Astrocyte (in vitro differentiated cells and primary cell): ENCODE results near the gene FKBP10. TPM values are rescaled to one million over a fixed set of nuclear protein-coding genes. Genes with fewer than 3 reads are reported as not detected.

Experiments used
- DNase-seq: peaks from one replicate; pipeline ENCODE4 v3.0.0-alpha.2; 2010; ENCODE audit warnings: low read depth
- FAIRE-seq: peaks from 2 replicates; lab custom pipeline; 2011; peaks lifted over from hg19 to GRCh38; lab: Jason Lieb, UNC
- H2AFZ ChIP-seq: 2 replicates; pipeline ENCODE4 v1.6.0; 2012; ENCODE audit warnings: low read depth, low read length, inconsistent platforms
- H3K27ac ChIP-seq: 2 replicates; pipeline ENCODE4 v1.5.1; 2011; ENCODE audit warnings: low read depth, low read length, inconsistent platforms
- H3K27me3 ChIP-seq: 2 replicates; pipeline ENCODE4 v1.6.0; 2011; ENCODE audit warnings: low read length, inconsistent platforms; ENCODE audit not compliant: insufficient read depth
- H3K36me3 ChIP-seq: 2 replicates; pipeline ENCODE4 v1.5.1; 2011; ENCODE audit warnings: low read length, inconsistent platforms; ENCODE audit not compliant: insufficient read depth
- H3K4me1 ChIP-seq: 2 replicates; pipeline ENCODE4 v1.5.1; 2011; ENCODE audit warnings: low read length, inconsistent platforms; ENCODE audit not compliant: insufficient read depth
- H3K4me2 ChIP-seq: 2 replicates; pipeline ENCODE4 v1.6.0; 2012; ENCODE audit warnings: low read length, inconsistent platforms
- H3K4me3 ChIP-seq: 2 replicates; pipeline ENCODE4 v1.5.1; 2011; ENCODE audit warnings: low read depth, mild to moderate bottlenecking, low read length, inconsistent platforms; ENCODE audit not compliant: insufficient read depth
- H3K79me2 ChIP-seq: 2 replicates; pipeline ENCODE4 v1.6.0; 2012; ENCODE audit warnings: mild to moderate bottlenecking, low read length, inconsistent platforms; ENCODE audit not compliant: insufficient read depth
- H3K9ac ChIP-seq: 2 replicates; pipeline ENCODE4 v1.6.0; 2012; ENCODE audit warnings: mild to moderate bottlenecking, low read length, inconsistent platforms
- H3K9me3 ChIP-seq: 2 replicates; pipeline ENCODE4 v1.5.1; 2012; ENCODE audit warnings: low read depth, mild to moderate bottlenecking, low read length, inconsistent platforms; ENCODE audit not compliant: insufficient read depth
- H4K20me1 ChIP-seq: 2 replicates; pipeline ENCODE4 v1.6.0; 2012; ENCODE audit warnings: low read length, inconsistent platforms; ENCODE audit not compliant: insufficient read depth
- H3K27ac Mint-ChIP-seq: one replicate; pipeline ENCODE4 v1.8.0; 2021; ENCODE audit warnings: mild to moderate bottlenecking, mixed read lengths; ENCODE audit not compliant: unreplicated experiment
- H3K27me3 Mint-ChIP-seq: one replicate; pipeline ENCODE4 v1.8.0; 2021; ENCODE audit warnings: low read depth, mixed read lengths; ENCODE audit not compliant: unreplicated experiment
- H3K36me3 Mint-ChIP-seq: one replicate; pipeline ENCODE4 v1.8.0; 2021; ENCODE audit warnings: low read depth, mixed read lengths; ENCODE audit not compliant: unreplicated experiment
- H3K4me1 Mint-ChIP-seq: one replicate; pipeline ENCODE4 v1.8.0; 2021; ENCODE audit warnings: low read depth, mixed read lengths; ENCODE audit not compliant: unreplicated experiment
- H3K4me3 Mint-ChIP-seq: one replicate; pipeline ENCODE4 v1.8.0; 2021; ENCODE audit warnings: mild to moderate bottlenecking, moderate library complexity, mixed read lengths; ENCODE audit not compliant: unreplicated experiment
- H3K9me3 Mint-ChIP-seq: one replicate; pipeline ENCODE4 v1.8.0; 2021; ENCODE audit warnings: mild to moderate bottlenecking, mixed read lengths; ENCODE audit not compliant: unreplicated experiment
- CTCF ChIP-seq: IDR thresholded peaks from 2 replicates; pipeline ENCODE4 v1.5.1; 2011; ENCODE audit warnings: low read depth, mild to moderate bottlenecking, inconsistent platforms, low read length, moderate library complexity; ENCODE audit not compliant: insufficient read depth
- EZH2 ChIP-seq: IDR thresholded peaks from 2 replicates; pipeline ENCODE4 v1.6.1; 2012; ENCODE audit warnings: mild to moderate bottlenecking, low read length, inconsistent platforms; ENCODE audit not compliant: insufficient read depth
- total RNA-seq: library from RNA; stranded (reverse); gene quantifications from 2 replicates; pipeline ENCODE4 v1.2.1, GENCODE V29; 2021

FKBP10 gene
- total RNA-seq, 1 donor from 2014 or later: 446 TPM

GRCh38 chr17:41870097-41870496 lies 57.3 kb downstream of the FKBP10 start:
- TF ChIP-seq EZH2: no peak
- no peak for TF ChIP-seq CTCF
- FAIRE-seq (no peak), DNase-seq (no peak)
- no peak overlapping the region for H3K4me3 Mint-ChIP-seq
- Histone ChIP-seq H3K4me3 (no peak overlapping the region), H3K27me3 (no peaks in the 10 kb centered on the region), H4K20me1 (peaks cover 58% of the 10 kb centered on the region), H3K4me1 (no peaks in the 10 kb centered on the region), H2AFZ (no peak overlapping the region), H3K9ac (no peak overlapping the region), H3K36me3 (peaks cover 68% of the 10 kb centered on the region), H3K9me3 (no peaks in the 10 kb centered on the region), H3K79me2 (peaks cover 4% of the 10 kb centered on the region), H3K4me2 (no peak overlapping the region), H3K27ac (no peak overlapping the region)
- no peaks in the 10 kb centered on the region for H3K4me1 Mint-ChIP-seq
- H3K27me3 Mint-ChIP-seq: no peaks in the 10 kb centered on the region
- peak overlapping the region; percentile 18 for H3K27ac Mint-ChIP-seq
- peaks cover 23% of the 10 kb centered on the region for H3K36me3 Mint-ChIP-seq
- no peaks in the 10 kb centered on the region for H3K9me3 Mint-ChIP-seq

DNA sequence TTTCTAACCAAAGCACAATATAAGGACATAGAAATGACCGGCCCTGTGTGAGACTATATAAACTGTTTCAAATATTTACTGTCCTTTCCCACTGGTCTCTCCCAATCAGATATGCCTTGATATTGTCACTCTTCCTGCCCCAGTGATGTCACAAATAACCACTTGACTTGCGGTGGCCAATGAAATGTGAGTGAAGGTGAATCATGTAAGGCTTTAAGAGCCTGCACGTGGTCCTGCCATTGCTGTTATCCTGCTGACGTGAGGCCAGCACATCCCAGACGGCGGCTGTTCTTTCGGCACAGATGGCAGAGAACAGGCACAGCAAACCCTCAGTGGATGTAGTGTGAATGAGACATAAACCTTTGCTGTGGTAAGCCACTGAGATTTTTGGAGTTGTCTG lies 57.8 kb downstream of the FKBP10 start:
- no peak for TF ChIP-seq EZH2
- TF ChIP-seq CTCF: no peak
- Histone ChIP-seq H3K9ac (no peak overlapping the region), H3K4me2 (no peak overlapping the region), H3K4me3 (no peak overlapping the region), H3K27ac (no peak overlapping the region), H3K79me2 (peaks cover 4% of the 10 kb centered on the region), H3K36me3 (peaks cover 68% of the 10 kb centered on the region), H3K27me3 (no peaks in the 10 kb centered on the region), H3K4me1 (no peaks in the 10 kb centered on the region), H3K9me3 (no peaks in the 10 kb centered on the region), H2AFZ (no peak overlapping the region), H4K20me1 (peaks cover 58% of the 10 kb centered on the region)
- peaks cover 23% of the 10 kb centered on the region for H3K36me3 Mint-ChIP-seq
- FAIRE-seq (no peak), DNase-seq (no peak)
- no peaks in the 10 kb centered on the region for H3K9me3 Mint-ChIP-seq
- no peaks in the 10 kb centered on the region for H3K4me1 Mint-ChIP-seq
- peak overlapping the region; percentile 50 for H3K4me3 Mint-ChIP-seq
- H3K27ac Mint-ChIP-seq: no peak overlapping the region
- H3K27me3 Mint-ChIP-seq: no peaks in the 10 kb centered on the region

DNA sequence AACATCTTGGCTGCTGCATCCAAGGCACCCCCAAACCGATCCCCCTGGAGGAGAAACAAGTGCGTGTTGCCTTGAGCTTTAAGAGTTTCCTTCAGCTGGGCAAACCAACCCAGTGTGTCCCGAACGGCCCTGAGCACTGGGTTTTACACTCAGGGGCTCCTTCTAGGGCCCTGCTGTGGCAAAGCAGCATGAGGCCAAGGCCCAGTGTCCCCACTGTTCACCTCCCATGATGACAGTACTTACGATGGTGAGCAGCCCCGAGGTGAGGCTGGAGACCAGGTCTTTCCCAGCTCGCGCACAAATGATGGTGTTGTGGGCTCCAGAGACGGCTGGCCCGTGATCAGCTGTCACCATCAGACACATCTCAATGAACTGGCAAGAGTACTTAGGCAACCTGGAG lies 59.0 kb downstream of the FKBP10 start:
- H3K27ac Mint-ChIP-seq: no peak overlapping the region
- Histone ChIP-seq H3K9ac (no peak overlapping the region), H3K4me3 (no peak overlapping the region), H2AFZ (no peak overlapping the region), H3K4me1 (no peaks in the 10 kb centered on the region), H3K79me2 (peaks cover 4% of the 10 kb centered on the region), H4K20me1 (peaks cover 58% of the 10 kb centered on the region), H3K27me3 (no peaks in the 10 kb centered on the region), H3K27ac (no peak overlapping the region), H3K9me3 (no peaks in the 10 kb centered on the region), H3K4me2 (no peak overlapping the region), H3K36me3 (peaks cover 65% of the 10 kb centered on the region)
- no peaks in the 10 kb centered on the region for H3K27me3 Mint-ChIP-seq
- FAIRE-seq (no peak), DNase-seq (no peak)
- peak overlapping the region; percentile 45 for H3K4me3 Mint-ChIP-seq
- H3K4me1 Mint-ChIP-seq: no peaks in the 10 kb centered on the region
- TF ChIP-seq CTCF (no peak), EZH2 (no peak)
- peaks cover 23% of the 10 kb centered on the region for H3K36me3 Mint-ChIP-seq
- H3K9me3 Mint-ChIP-seq: no peaks in the 10 kb centered on the region
